ENCODE results near the gene KCNA3. TPM values are rescaled to one million over a fixed set of nuclear protein-coding genes. Genes with fewer than 3 reads are reported as not detected.

The KCNA3 gene
- total and polyA plus RNA-seq, 3 donors from 2014 or later = 1.3 to 6.7 (median 3.4) TPM

DNA sequence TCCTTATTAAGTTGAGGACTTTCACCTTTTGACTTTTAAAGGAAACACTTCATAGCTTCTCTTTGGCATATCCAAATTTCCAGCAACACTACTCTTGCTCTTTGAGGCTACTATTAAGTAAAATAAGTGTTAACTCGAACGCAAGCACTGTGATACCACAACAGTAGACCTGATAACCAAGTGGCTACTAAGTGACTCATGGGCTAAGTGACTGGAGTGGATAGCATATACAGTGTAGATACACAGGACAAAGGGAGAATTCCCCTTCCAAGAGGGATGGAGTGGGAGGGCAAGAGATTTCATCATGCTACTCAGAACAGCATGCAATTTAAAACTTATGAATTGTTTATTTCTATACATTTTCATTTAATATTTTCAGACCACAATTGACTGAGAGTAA, 9.8 kb upstream of the KCNA3 start:
- no peak for DNase-seq
- 72 to 73% methylated on average over 2 of the region's 2 CpGs for WGBS, 2 donors
- no peaks in the 10 kb centered on the region for H3K4me1 ChIP-seq
- no peaks in the 10 kb centered on the region for H3K9me3 ChIP-seq
- H3K27ac ChIP-seq = no peak overlapping the region
- intact Hi-C loops (cut with DNase I; ENCODE audit: low total_unique reads) = no loop called here
- H3K36me3 ChIP-seq (ENCODE audit: low read depth, missing control alignments) = no peaks in the 10 kb centered on the region
- H3K4me3 ChIP-seq = no peak overlapping the region
- no peaks in the 10 kb centered on the region for H3K27me3 ChIP-seq
- no peak for TF ChIP-seq POLR2A (IDR thresholded peaks at IDR 0.05)
- TF ChIP-seq, protein P1, sequence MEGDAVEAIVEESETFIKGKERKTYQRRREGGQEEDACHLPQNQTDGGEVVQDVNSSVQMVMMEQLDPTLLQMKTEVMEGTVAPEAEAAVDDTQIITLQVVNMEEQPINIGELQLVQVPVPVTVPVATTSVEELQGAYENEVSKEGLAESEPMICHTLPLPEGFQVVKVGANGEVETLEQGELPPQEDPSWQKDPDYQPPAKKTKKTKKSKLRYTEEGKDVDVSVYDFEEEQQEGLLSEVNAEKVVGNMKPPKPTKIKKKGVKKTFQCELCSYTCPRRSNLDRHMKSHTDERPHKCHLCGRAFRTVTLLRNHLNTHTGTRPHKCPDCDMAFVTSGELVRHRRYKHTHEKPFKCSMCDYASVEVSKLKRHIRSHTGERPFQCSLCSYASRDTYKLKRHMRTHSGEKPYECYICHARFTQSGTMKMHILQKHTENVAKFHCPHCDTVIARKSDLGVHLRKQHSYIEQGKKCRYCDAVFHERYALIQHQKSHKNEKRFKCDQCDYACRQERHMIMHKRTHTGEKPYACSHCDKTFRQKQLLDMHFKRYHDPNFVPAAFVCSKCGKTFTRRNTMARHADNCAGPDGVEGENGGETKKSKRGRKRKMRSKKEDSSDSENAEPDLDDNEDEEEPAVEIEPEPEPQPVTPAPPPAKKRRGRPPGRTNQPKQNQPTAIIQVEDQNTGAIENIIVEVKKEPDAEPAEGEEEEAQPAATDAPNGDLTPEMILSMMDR (IDR thresholded peaks at IDR 0.05) = no peak

DNA sequence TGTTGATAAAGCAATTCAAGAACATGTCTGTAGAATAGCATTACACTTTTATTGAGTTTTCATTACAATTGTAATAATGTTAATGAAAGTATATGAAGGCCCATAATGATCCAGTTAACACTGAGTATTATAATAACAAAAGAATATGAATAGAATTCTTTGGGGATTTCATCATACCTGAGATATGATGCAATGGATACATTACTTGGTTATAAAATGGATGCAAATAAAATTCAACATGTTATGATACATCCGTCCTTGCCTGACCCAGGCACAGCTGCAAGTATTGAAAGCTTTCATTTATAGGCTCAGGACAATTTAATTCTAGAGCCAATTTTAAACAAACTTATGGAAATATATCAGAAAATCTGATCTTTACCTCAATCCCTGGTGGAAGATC, 8.2 kb upstream of the KCNA3 start:
- no peaks in the 10 kb centered on the region for H3K27me3 ChIP-seq
- intact Hi-C loops (cut with DNase I; ENCODE audit: low total_unique reads) = no loop called here
- no peaks in the 10 kb centered on the region for H3K4me1 ChIP-seq
- TF ChIP-seq, protein P1 (IDR thresholded peaks at IDR 0.05) = no peak
- no peak for TF ChIP-seq POLR2A (IDR thresholded peaks at IDR 0.05)
- no peak overlapping the region for H3K4me3 ChIP-seq
- no peak overlapping the region for H3K27ac ChIP-seq
- no peaks in the 10 kb centered on the region for H3K36me3 ChIP-seq (ENCODE audit: low read depth, missing control alignments)
- WGBS, 2 donors = 75 to 77% methylated on average over 1 of the region's 1 CpG
- DNase-seq = no peak
- no peaks in the 10 kb centered on the region for H3K9me3 ChIP-seq

DNA sequence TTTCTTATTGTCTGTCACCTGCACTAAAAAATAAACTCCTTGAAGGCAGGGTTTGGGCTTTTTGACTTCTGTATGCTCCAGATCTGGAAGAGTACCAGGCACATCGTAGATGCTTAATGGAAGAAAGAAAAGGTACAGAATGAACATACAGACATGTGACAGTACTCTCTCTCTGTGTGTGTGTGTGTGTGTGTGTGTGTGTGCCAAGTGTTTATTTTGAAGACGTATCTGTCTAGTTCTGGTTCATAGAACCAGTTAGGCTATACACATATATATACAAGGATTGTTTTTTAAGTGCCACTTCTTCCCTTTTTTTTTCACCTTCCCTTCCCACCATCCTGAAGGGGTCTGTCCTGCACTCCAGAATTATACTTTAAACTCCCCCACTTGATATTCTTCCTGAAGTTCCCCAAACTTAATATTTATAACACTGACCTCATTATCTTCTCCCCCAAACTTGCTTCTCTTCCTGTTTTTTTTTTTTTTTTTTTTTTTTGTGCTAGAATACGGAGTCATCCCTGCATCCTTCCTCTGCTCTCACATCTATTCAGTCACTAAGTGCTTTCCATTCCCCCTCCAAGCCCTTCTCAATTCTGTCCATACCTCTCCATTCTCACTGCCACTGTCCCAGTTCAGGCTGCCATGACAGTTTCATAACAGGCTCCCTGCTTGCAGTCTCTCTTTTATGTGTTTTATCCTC, 5.4 kb upstream of the KCNA3 start:
- Histone ChIP-seq H3K9me3 (no peaks in the 10 kb centered on the region), H3K27ac (no peak overlapping the region), H3K27me3 (no peaks in the 10 kb centered on the region), H3K4me3 (no peak overlapping the region), H3K36me3 (ENCODE audit: low read depth, missing control alignments) (no peaks in the 10 kb centered on the region), H3K4me1 (no peaks in the 10 kb centered on the region)
- TF ChIP-seq POLR2A (IDR thresholded peaks at IDR 0.05) = no peak
- TF ChIP-seq, protein P1 (IDR thresholded peaks at IDR 0.05) = no peak
- 69 to 73% methylated on average over 3 of the region's 3 CpGs for WGBS, 2 donors
- intact Hi-C loops (cut with DNase I; ENCODE audit: low total_unique reads) = no loop called here
- DNase-seq = no peak

DNA sequence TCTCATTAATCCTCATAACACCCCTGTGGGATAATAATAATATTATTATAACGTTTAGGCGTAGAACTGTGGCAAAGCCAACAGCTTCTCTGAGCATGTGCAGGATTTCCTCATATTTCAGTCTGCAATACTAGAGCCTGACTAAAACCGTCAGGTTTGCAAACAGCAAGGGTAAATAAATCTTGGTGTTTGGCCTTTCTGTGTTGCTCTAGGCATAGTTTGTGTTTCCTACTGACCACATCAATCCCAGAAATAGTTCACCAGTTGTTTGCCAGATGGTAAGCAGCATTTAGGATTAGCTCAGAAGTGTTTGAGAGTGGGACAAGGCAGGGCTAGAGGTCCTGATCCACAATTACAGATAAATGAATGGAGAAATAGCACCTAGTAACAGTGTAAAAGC, 2.8 kb upstream of the KCNA3 start:
- Histone ChIP-seq H3K36me3 (ENCODE audit: low read depth, missing control alignments) (no peaks in the 10 kb centered on the region), H3K9me3 (no peaks in the 10 kb centered on the region), H3K4me3 (no peak overlapping the region), H3K27me3 (no peaks in the 10 kb centered on the region), H3K4me1 (no peaks in the 10 kb centered on the region), H3K27ac (no peak overlapping the region)
- TF ChIP-seq, protein P1 (IDR thresholded peaks at IDR 0.05) = no peak
- no peak for TF ChIP-seq POLR2A (IDR thresholded peaks at IDR 0.05)
- 62 to 79% methylated on average over 3 of the region's 3 CpGs for WGBS, 2 donors
- intact Hi-C loops (cut with DNase I; ENCODE audit: low total_unique reads) = no loop called here
- no peak for DNase-seq

DNA sequence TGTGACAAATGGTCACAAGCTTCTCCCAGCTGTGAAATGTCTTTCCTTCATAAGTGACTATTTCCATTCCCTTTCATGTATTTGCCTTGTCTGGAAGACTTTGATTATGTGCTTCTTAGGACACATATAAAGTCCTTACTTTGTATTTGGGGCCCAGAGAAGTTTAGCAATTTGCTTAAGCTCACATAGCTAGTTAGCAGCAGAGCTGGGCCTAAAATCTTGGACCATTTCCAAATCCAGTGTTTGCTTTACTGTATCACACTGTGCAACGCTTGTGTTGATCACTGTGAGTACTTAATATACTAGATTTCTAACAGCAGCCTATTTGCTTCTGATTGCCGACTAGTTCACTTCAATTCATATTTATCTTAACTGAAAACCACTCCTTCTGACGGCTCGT, 2.2 kb upstream of the KCNA3 start:
- 69 to 81% methylated on average over 4 of the region's 4 CpGs for WGBS, 2 donors
- DNase-seq = no peak
- Histone ChIP-seq H3K4me1 (no peaks in the 10 kb centered on the region), H3K36me3 (ENCODE audit: low read depth, missing control alignments) (no peaks in the 10 kb centered on the region), H3K9me3 (no peaks in the 10 kb centered on the region), H3K27me3 (no peaks in the 10 kb centered on the region), H3K27ac (no peak overlapping the region), H3K4me3 (no peak overlapping the region)
- intact Hi-C loops (cut with DNase I; ENCODE audit: low total_unique reads) = no loop called here
- TF ChIP-seq, protein P1 (IDR thresholded peaks at IDR 0.05) = no peak
- TF ChIP-seq POLR2A (IDR thresholded peaks at IDR 0.05) = no peak

Measured in testis (tissue), 3 donors.